Keratinocyte (primary cell): ENCODE data around the gene SYK. TPM values are rescaled to one million over a fixed set of nuclear protein-coding genes. Genes with fewer than 3 reads are reported as not detected.

Experiments
- DNase-seq: peaks from one replicate; pipeline ENCODE4 v3.0.0-alpha.2; 2011; ENCODE audit warnings: low read depth, missing footprints, low spot score
- FAIRE-seq: peaks from 2 replicates; lab custom pipeline; 2011; peaks lifted over from hg19 to GRCh38; lab: Jason Lieb, UNC
- H2AFZ ChIP-seq: 2 replicates; pipeline ENCODE4 v1.6.0; 2012; ENCODE audit warnings: low read length, control low read depth, inconsistent platforms; ENCODE audit not compliant: control insufficient read depth
- H3K27ac ChIP-seq: 2 replicates; pipeline ENCODE4 v1.5.1; 2011; ENCODE audit warnings: low read length; ENCODE audit not compliant: control insufficient read depth, insufficient read depth
- H3K27me3 ChIP-seq: 3 replicates; pipeline ENCODE4 v1.6.0; 2011; ENCODE audit warnings: low read length; ENCODE audit not compliant: control insufficient read depth, insufficient read depth; ENCODE audit errors: extremely low read depth
- H3K36me3 ChIP-seq, 2 experiments: 2 replicates in 1 of 2; 3 replicates in 1 of 2; pipeline ENCODE4 v1.5.1; 2011; ENCODE audit warnings: low read length in 2 of 2, mild to moderate bottlenecking in 1 of 2; ENCODE audit not compliant: control insufficient read depth in 2 of 2, insufficient read depth in 2 of 2; ENCODE audit errors: extremely low read depth in 1 of 2
- H3K4me1 ChIP-seq: 3 replicates; pipeline ENCODE4 v1.5.1; 2011; ENCODE audit warnings: low read length; ENCODE audit not compliant: control insufficient read depth, insufficient read depth; ENCODE audit errors: extremely low read depth
- H3K4me2 ChIP-seq: 3 replicates; pipeline ENCODE4 v1.6.0; 2011; ENCODE audit warnings: low read depth, low read length; ENCODE audit not compliant: control insufficient read depth, insufficient read depth; ENCODE audit errors: extremely low read depth
- H3K4me3 ChIP-seq, 3 experiments: fragments of 200-600 bp in 1 of 3; sonication (generic) in 1 of 3; 2 replicates in 2 of 3; 3 replicates in 1 of 3; pipeline ENCODE4 v1.5.1; 2011 to 2016; ENCODE audit warnings: low read length in 3 of 3, mild to moderate bottlenecking in 3 of 3, control low read depth in 2 of 3, inconsistent platforms in 1 of 3, low read depth in 1 of 3, mixed read lengths in 1 of 3, mixed run types in 1 of 3, moderate library complexity in 1 of 3; ENCODE audit not compliant: control insufficient read depth in 2 of 3, insufficient read depth in 2 of 3; ENCODE audit errors: extremely low read depth in 1 of 3
- H3K79me2 ChIP-seq: 2 replicates; pipeline ENCODE4 v1.6.0; 2012; ENCODE audit warnings: low read length; ENCODE audit not compliant: control insufficient read depth, insufficient read depth
- H3K9ac ChIP-seq: 3 replicates; pipeline ENCODE4 v1.6.0; 2011; ENCODE audit warnings: low read length; ENCODE audit not compliant: control insufficient read depth, insufficient read depth; ENCODE audit errors: extremely low read depth
- H3K9me1 ChIP-seq: 3 replicates; pipeline ENCODE4 v1.6.0; 2011; ENCODE audit warnings: low read length; ENCODE audit not compliant: control insufficient read depth, insufficient read depth; ENCODE audit errors: extremely low read depth
- H3K9me3 ChIP-seq: 2 replicates; pipeline ENCODE4 v1.5.1; 2012; ENCODE audit warnings: low read depth, low read length; ENCODE audit not compliant: control insufficient read depth
- H4K20me1 ChIP-seq: 3 replicates; pipeline ENCODE4 v1.6.0; 2011; ENCODE audit warnings: low read length; ENCODE audit not compliant: control insufficient read depth, insufficient read depth; ENCODE audit errors: extremely low read depth
- EZH2 ChIP-seq: IDR thresholded peaks from one replicate; pipeline ENCODE4 v1.6.1; 2012; ENCODE audit warnings: inconsistent platforms, mild to moderate bottlenecking, low read length, moderate library complexity
- dilution Hi-C: fragments of 300-500 bp; cut with MboI; formaldehyde crosslinking; loops from one replicate; pipeline ENCODE4 v1.7.0; 2020; ENCODE audit warnings: low sequenced_read_pairs; ENCODE audit not compliant: extremely low pct_ligation_motif_present
- polyA plus RNA-seq, 5 experiments: library from polyadenylated mRNA; depleted of rRNA in 3 of 5; stranded (reverse) in 3 of 5; stranded (forward) in 1 of 5; unstranded in 1 of 5; fragments of >200 nt; gene quantifications; 1 replicate in 1 of 5; 2 replicates in 3 of 5; 3 replicates in 1 of 5; pipeline versions ENCODE4 v1.2.1 to v1.2.3, GENCODE V29; 2011 to 2012; ENCODE audit warnings: missing spikeins in 2 of 5, low read depth in 1 of 5, low replicate concordance in 1 of 5
- TF ChIP-seq, protein P1 (sequence below), 3 experiments: IDR thresholded peaks in 1 of 3; conservative IDR thresholded peaks in 1 of 3; optimal IDR thresholded peaks in 1 of 3; 2 replicates in 2 of 3; 3 replicates in 1 of 3; pipeline versions ENCODE3 to v1.5.1; 2011; ENCODE audit warnings: low read length in 3 of 3, mild to moderate bottlenecking in 3 of 3, moderate library complexity in 2 of 3, control low read depth in 1 of 3, inconsistent platforms in 1 of 3; ENCODE audit not compliant: insufficient read depth in 2 of 3; ENCODE audit errors: extremely low read depth in 1 of 3

SYK gene
- polyA plus RNA-seq, 1 donor (not counting 4 experiments of a cell fraction or from before 2014, with no cell fraction given): 2.0 TPM

- Histone ChIP-seq H3K79me2 (no peaks in the 10 kb centered on the region), H3K27me3 (no peaks in the 10 kb centered on the region), H3K4me1 (peaks cover 7% of the 10 kb centered on the region), H3K27ac (no peak overlapping the region), H3K4me2 (peak overlapping the region; percentile 3), H3K9me1 (no peaks in the 10 kb centered on the region), H3K4me3 (no peak overlapping the region), H3K36me3 (no peaks in the 10 kb centered on the region), H3K9me3 (no peaks in the 10 kb centered on the region), H3K9ac (no peak overlapping the region), H2AFZ (no peak overlapping the region), H4K20me1 (no peaks in the 10 kb centered on the region)
- dilution Hi-C loops: no loop called here
- FAIRE-seq (peak; percentile 46), DNase-seq (no peak)
- TF ChIP-seq EZH2: no peak
- TF ChIP-seq, protein P1, sequence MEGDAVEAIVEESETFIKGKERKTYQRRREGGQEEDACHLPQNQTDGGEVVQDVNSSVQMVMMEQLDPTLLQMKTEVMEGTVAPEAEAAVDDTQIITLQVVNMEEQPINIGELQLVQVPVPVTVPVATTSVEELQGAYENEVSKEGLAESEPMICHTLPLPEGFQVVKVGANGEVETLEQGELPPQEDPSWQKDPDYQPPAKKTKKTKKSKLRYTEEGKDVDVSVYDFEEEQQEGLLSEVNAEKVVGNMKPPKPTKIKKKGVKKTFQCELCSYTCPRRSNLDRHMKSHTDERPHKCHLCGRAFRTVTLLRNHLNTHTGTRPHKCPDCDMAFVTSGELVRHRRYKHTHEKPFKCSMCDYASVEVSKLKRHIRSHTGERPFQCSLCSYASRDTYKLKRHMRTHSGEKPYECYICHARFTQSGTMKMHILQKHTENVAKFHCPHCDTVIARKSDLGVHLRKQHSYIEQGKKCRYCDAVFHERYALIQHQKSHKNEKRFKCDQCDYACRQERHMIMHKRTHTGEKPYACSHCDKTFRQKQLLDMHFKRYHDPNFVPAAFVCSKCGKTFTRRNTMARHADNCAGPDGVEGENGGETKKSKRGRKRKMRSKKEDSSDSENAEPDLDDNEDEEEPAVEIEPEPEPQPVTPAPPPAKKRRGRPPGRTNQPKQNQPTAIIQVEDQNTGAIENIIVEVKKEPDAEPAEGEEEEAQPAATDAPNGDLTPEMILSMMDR (optimal IDR thresholded peaks at IDR 0.05 in 1 of 3, IDR thresholded peaks at IDR 0.05 in 1 of 3, conservative IDR thresholded peaks at IDR 0.05 in 1 of 3; ENCODE audit: extremely low read depth in 1 of 3, insufficient read depth in 2 of 3, low read length in 3 of 3): peak; percentile 71 to 89 (median 74)
Measured at GRCh38 chr9:90894986-90895687, 93.5 kb downstream of the SYK start.

- no peak overlapping the region for H3K9ac ChIP-seq
- dilution Hi-C loops: no loop called here
- DNase-seq: no peak
- H3K27ac ChIP-seq: no peak overlapping the region
- no peaks in the 10 kb centered on the region for H3K27me3 ChIP-seq
- peaks cover 7% of the 10 kb centered on the region for H3K4me1 ChIP-seq
- no peak overlapping the region for H3K4me3 ChIP-seq
- H3K36me3 ChIP-seq: no peaks in the 10 kb centered on the region
- H2AFZ ChIP-seq: no peak overlapping the region
- H3K4me2 ChIP-seq: peak overlapping the region; percentile 3
- no peaks in the 10 kb centered on the region for H3K9me1 ChIP-seq
- no peaks in the 10 kb centered on the region for H4K20me1 ChIP-seq
- no peaks in the 10 kb centered on the region for H3K79me2 ChIP-seq
- TF ChIP-seq EZH2: no peak
- TF ChIP-seq, protein P1 (optimal IDR thresholded peaks at IDR 0.05 in 1 of 3, IDR thresholded peaks at IDR 0.05 in 1 of 3, conservative IDR thresholded peaks at IDR 0.05 in 1 of 3; ENCODE audit: extremely low read depth in 1 of 3, insufficient read depth in 2 of 3, low read length in 3 of 3): no peak
- H3K9me3 ChIP-seq: no peaks in the 10 kb centered on the region
- FAIRE-seq: no peak
Measured at GRCh38 chr9:90895786-90896185, 94.2 kb downstream of the SYK start.
